GM19023 (cell line): Measurements from ENCODE around the gene MAD1L1.
"Not testable (repeated sequence)": the region's sequence is repeated elsewhere in the genome, so short reads cannot be mapped to it uniquely, and the experiment has no call there.

Source experiments
- ATAC-seq: cut with Tn5 transposase; IDR thresholded peaks from one replicate; pipeline ENCODE4 v1.9.1; 2021; ENCODE audit warnings: mild to moderate bottlenecking, moderate library complexity; ENCODE audit not compliant: unreplicated experiment

The MAD1L1 gene

GRCh38 chr7:1892011-1892965, 340.5 kb downstream of the MAD1L1 start:
- no peak for ATAC-seq

GRCh38 chr7:1890289-1891235, 342.2 kb downstream of the MAD1L1 start:
- no peak for ATAC-seq

- ATAC-seq = no peak
Observed at GRCh38 chr7:1889556-1890181, 343.1 kb downstream of the MAD1L1 start.

DNA sequence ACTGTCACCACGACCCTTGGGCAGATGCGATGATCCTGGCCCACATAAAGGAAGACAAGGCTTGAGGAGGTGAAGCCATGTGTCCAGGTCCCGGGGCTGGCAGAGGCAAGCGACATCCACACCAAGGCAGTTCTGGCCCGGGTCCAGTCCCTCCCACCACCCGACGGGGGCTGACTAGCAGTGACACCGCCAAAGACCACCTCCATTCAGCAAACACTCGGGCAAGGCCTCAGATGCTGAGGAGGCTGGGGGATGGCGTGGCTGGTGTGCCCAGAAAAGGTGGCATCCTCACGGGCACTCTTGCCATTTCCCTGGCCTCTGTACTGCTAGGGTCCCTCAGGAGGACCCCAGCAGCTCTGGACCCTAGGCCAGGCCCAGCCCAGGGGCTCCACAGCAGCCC, 343.7 kb downstream of the MAD1L1 start:
- ATAC-seq = no peak

DNA sequence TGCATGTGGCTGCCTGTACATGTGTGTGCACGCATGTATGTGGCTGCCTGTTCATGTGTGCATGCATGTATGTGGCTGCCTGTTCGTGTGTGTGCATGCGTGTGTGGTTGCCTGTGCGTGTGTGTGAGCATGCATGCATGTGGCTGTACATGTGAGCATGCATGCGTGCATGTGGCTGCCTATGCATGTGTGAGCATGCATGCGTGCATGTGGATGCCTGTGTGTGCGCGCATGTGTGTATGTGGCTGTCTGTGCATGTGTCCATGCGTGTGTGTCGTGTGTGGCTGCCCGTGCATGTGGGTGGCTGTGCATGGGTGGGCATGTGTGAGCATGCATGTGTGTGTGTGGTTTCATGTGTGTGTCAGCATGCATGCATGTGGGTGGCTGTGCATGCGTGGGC, 344.3 kb downstream of the MAD1L1 start:
- no peak for ATAC-seq

- no peak for ATAC-seq
Observed at GRCh38 chr7:1887251-1887650, 345.5 kb downstream of the MAD1L1 start.

- ATAC-seq = no peak
Observed at GRCh38 chr7:1886361-1887064, 346.2 kb downstream of the MAD1L1 start.

DNA sequence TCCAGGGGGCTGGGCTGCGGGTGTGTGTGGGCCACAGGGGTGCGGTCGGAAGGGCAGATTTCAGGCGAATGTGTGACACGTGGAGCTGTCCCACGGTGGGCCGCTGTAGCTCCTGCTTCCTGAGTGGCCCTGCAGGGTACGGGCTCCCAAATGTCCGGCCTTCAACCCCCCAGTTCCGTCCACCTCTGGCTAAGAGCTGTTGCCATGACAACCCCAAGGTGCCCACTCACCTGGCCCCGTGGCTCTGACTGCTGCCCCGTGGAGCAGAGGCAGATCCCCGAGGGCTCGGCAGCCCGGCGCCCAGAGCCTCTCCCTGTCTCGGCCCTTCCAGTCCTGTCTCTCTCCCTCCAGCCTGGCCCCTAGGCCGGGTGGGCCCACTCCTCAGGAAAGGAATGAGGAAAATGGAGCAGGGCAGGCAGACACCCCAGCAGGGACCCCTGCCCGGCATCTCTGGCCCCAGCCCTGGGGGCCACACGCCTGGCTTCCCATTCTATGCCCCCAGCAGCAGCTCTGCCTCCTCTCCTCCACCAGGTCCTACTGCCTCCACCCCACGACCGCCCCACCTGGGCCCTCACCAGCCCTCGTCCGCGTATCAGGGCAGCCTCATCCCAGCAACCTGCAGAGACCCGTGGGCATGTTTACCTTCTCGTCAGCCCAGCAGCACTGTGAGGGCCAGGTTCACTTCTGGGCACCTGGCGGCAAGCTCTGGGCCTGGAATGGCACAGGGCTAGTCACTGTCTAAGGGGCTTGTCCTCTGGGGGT, 347.1 kb downstream of the MAD1L1 start:
- no peak for ATAC-seq

GRCh38 chr7:1884583-1885350, 348.0 kb downstream of the MAD1L1 start:
- ATAC-seq = no peak

DNA sequence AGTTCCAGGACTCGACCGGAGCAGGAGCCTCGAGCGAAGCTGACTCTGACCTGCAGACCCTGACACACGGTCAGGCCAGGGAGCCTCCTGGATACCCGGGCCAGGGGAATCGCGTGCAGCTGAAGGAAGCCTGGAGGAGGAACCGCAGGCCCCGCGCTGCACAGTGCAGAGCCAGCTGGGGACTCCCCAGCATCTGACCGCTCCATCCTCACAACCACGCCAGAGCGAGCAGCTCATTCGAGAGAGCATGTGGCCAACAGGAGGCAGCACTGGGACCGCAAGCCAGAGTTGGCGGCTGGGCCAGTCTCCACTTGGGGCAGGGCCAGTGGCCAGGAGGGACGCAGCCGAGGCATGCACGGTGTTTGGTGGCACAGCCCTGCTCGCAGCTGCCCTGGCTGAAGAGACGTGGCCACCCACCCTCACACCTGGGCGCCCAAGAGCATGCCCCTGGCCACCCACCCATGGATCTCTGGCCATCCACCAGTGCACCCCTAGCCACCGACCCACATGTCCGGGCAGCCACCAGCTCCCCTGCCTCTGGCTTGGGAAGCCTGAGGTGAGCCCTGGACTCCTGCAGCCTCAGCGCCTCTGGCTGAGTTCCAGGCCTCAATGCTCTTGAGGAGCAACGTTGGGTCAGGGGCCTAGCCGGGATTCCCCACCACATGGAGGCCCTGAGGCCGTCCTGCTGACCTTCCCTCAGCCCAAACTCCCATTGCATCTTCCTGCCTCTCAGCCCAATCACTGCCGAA, 348.7 kb downstream of the MAD1L1 start:
- ATAC-seq = no peak

- ATAC-seq = no peak
Observed at GRCh38 chr7:1883031-1883761, 349.5 kb downstream of the MAD1L1 start.

- no peak for ATAC-seq
Observed at GRCh38 chr7:1882451-1882850, 350.3 kb downstream of the MAD1L1 start.

DNA sequence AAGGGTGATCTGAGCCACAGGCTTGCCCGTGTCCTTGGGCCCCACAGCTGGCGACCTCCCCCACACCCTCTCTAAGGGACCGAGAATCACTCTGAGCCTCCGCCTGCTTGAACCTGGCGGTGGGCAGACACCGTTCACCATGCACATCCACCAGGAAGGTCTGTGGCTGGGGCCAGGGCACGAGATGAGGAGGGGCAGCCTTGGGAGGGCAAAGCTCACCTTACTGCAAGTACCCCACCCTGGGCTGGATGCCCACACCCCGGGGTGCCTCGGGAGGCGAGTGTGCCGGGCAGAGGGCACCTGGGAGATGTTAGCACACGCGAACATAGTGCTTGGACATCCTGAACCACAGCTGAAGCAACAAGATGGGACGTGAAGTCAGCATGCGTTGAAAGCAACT, 350.8 kb downstream of the MAD1L1 start:
- no peak for ATAC-seq

DNA sequence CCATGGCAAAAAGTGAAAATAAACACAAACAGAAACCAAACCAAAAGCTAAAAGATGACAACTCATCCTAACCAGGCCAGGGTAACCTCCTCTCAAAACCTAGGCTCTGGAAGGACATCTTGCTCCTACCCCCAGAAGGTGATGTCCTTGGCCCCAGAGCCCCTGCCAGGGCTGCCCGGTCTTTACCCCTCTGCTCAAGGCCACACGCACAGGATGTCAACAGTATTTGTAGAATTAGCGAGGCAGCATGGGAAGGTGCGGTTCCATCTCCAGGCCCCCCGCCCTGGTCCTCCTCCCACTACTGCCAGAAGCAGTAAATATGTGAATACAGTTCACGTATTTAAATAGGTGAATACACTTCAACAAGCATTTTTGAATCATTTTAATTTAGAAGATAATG, 356.1 kb downstream of the MAD1L1 start:
- ATAC-seq = not testable (repeated sequence)

DNA sequence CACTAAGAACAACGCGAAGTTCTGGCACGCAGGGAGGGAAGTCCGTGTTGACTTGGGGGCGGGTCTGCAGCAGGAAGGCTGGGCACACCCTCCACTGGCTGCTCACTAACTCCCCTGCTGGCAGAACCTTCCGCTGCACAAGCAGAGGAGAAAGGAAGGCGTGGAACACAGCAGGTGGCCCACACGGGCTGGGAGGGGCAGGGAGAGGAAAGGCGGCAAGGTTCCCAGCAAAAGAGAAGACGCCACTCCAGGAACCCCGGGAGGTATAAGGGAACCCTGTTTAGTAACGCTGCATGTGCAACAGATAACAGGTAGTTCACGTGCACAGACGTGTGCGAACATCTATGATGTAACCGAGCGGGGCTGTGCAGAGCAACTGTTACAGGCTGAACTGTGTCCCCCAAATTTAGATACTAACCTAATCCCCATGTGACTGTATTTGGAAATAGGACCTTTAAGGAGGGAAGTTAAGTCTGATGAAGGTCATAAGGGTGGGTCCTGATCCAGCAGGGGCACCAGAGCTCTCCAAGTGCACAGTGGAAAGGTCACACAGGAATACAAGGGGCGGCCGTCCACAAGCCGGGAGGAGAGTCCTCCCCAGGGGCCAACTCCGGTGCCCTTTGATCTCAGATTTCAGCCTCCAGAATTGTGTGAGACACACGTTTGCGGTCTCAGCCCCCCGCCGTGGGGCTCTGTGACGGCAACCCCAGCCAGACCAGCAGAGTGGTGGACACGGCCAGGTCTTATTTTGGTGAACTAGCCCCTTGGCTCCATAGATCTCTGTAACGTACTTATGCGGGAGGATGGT, 357.1 kb downstream of the MAD1L1 start:
- not testable (repeated sequence) for ATAC-seq

- not testable (repeated sequence) for ATAC-seq
Observed at GRCh38 chr7:1874590-1875391, 358.0 kb downstream of the MAD1L1 start.
